ENCODE results near the gene ANKS1B. TPM values are rescaled to one million over a fixed set of nuclear protein-coding genes. Genes with fewer than 3 reads are reported as not detected.

The ANKS1B gene
- total RNA-seq, 4 donors from 2014 or later, result 14.0 to 38.4 (median 28.6) TPM

DNA sequence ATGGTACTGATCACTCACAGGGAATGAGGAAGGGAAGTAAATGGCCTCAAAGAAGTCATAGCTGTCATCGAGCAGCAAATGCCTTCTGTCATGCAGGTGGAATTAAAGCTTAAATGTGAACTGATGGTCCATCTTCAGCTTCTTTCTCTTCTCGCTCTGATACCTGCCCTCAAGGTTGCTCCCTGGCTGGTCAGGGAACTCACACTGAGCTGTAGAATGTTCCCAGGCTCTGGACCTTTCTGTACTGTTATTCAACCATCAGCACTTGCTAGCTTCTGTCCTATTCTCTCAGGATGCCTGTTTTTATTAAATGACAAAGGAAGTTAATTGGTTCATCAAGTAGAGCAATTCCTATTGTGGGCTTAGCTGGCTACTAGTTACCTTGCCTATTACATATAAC lies 875.8 kb downstream of the ANKS1B start:
- H3K27ac ChIP-seq, result no peak overlapping the region
- TF ChIP-seq POLR2A (IDR thresholded peaks at IDR 0.05) (no peak), EP300 (IDR thresholded peaks at IDR 0.05) (no peak)
- no peaks in the 10 kb centered on the region for H3K27me3 ChIP-seq
- no peaks in the 10 kb centered on the region for H3K4me1 ChIP-seq
- H3K4me3 ChIP-seq, result no peak overlapping the region
- no peak for DNase-seq (ENCODE audit: low spot score in 2 of 2)
- 88 to 98% methylated on average over 2 of the region's 2 CpGs for WGBS, 2 donors
- H3K36me3 ChIP-seq, result no peaks in the 10 kb centered on the region
- H3K9me3 ChIP-seq, result no peaks in the 10 kb centered on the region

DNA sequence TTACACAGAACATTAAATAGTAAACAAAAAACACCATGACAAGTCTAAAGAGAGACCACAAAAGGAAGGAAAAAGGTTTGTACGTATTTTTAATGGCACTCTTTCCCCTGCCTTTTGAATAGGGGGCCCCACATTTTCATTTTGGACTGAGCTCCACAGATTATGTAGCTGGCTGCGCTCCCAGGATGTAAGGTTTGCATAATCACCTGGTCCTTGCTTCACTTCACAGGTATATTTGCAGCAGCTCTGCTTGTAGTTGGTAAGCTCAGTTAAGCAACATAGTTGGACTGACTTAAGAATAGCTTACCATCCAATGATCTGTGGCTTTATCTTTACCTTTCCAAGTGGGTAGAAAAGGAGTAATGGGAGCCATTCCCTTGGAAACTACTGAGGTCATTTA lies 885.0 kb downstream of the ANKS1B start:
- no peak overlapping the region for H3K4me3 ChIP-seq
- TF ChIP-seq EP300 (IDR thresholded peaks at IDR 0.05), result no peak
- TF ChIP-seq, protein P1, sequence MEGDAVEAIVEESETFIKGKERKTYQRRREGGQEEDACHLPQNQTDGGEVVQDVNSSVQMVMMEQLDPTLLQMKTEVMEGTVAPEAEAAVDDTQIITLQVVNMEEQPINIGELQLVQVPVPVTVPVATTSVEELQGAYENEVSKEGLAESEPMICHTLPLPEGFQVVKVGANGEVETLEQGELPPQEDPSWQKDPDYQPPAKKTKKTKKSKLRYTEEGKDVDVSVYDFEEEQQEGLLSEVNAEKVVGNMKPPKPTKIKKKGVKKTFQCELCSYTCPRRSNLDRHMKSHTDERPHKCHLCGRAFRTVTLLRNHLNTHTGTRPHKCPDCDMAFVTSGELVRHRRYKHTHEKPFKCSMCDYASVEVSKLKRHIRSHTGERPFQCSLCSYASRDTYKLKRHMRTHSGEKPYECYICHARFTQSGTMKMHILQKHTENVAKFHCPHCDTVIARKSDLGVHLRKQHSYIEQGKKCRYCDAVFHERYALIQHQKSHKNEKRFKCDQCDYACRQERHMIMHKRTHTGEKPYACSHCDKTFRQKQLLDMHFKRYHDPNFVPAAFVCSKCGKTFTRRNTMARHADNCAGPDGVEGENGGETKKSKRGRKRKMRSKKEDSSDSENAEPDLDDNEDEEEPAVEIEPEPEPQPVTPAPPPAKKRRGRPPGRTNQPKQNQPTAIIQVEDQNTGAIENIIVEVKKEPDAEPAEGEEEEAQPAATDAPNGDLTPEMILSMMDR (IDR thresholded peaks at IDR 0.05), result no peak
- H3K27ac ChIP-seq, result no peak overlapping the region
- 82 to 90% methylated on average over 2 of the region's 2 CpGs for WGBS, 2 donors
- H3K9me3 ChIP-seq, result no peaks in the 10 kb centered on the region
- no peaks in the 10 kb centered on the region for H3K36me3 ChIP-seq
- no peak for DNase-seq (ENCODE audit: low spot score in 2 of 2)
- H3K27me3 ChIP-seq, result no peaks in the 10 kb centered on the region
- no peaks in the 10 kb centered on the region for H3K4me1 ChIP-seq

- 88 to 89% methylated on average over 2 of the region's 2 CpGs for WGBS, 2 donors
- DNase-seq (ENCODE audit: low spot score in 2 of 2), result no peak
- no peak overlapping the region for H3K4me3 ChIP-seq
- H3K9me3 ChIP-seq, result no peaks in the 10 kb centered on the region
- H3K4me1 ChIP-seq, result no peaks in the 10 kb centered on the region
- no peaks in the 10 kb centered on the region for H3K36me3 ChIP-seq
- TF ChIP-seq EP300 (IDR thresholded peaks at IDR 0.05), result no peak
- TF ChIP-seq, protein P1 (IDR thresholded peaks at IDR 0.05), result no peak
- no peak for TF ChIP-seq POLR2A (IDR thresholded peaks at IDR 0.05)
- H3K27ac ChIP-seq, result no peak overlapping the region
- no peaks in the 10 kb centered on the region for H3K27me3 ChIP-seq
Measured at GRCh38 chr12:99097171-99097570, 887.6 kb downstream of the ANKS1B start.

GRCh38 chr12:99093166-99093565 lies 891.6 kb downstream of the ANKS1B start:
- Histone ChIP-seq H3K36me3 (no peaks in the 10 kb centered on the region), H3K9me3 (no peaks in the 10 kb centered on the region), H3K4me3 (no peak overlapping the region), H3K4me1 (no peaks in the 10 kb centered on the region), H3K27ac (no peak overlapping the region), H3K27me3 (no peaks in the 10 kb centered on the region)
- 36 to 44% methylated on average over 3 of the region's 3 CpGs for WGBS, 2 donors
- DNase-seq (ENCODE audit: low spot score in 2 of 2), result no peak
- TF ChIP-seq EP300 (IDR thresholded peaks at IDR 0.05) (no peak), POLR2A (IDR thresholded peaks at IDR 0.05) (no peak)
- TF ChIP-seq, protein P1 (IDR thresholded peaks at IDR 0.05), result no peak

- WGBS, 2 donors, result 76 to 80% methylated on average over 9 of the region's 9 CpGs
- Histone ChIP-seq H3K4me3 (no peak overlapping the region), H3K27ac (no peak overlapping the region), H3K36me3 (no peaks in the 10 kb centered on the region), H3K9me3 (no peaks in the 10 kb centered on the region), H3K4me1 (no peaks in the 10 kb centered on the region), H3K27me3 (no peaks in the 10 kb centered on the region)
- no peak for DNase-seq (ENCODE audit: low spot score in 2 of 2)
- TF ChIP-seq EP300 (IDR thresholded peaks at IDR 0.05) (no peak), POLR2A (IDR thresholded peaks at IDR 0.05) (no peak)
- TF ChIP-seq, protein P1 (IDR thresholded peaks at IDR 0.05), result no peak
Measured at GRCh38 chr12:99092100-99092851, 892.5 kb downstream of the ANKS1B start.
